ENCODE results near the gene RNF17.
A peak's percentile ranks its signal among the peaks of the same experiment; 100 is the strongest.
"Not testable (repeated sequence)": the region's sequence is repeated elsewhere in the genome, so short reads cannot be mapped to it uniquely, and the experiment has no call there.

The RNF17 gene

GRCh38 chr13:24763596-24764275 lies at the start of gene RNF17:
RNF17 (plus strand) TSS chr13:24764169; CDS start chr13:24764204, 35 bp downstream.
- DNase-seq: no peak

- DNase-seq: peak; percentile 15
Observed at GRCh38 chr13:24716011-24716410, 48.0 kb upstream of the RNF17 start.

- DNase-seq: no peak
Observed at GRCh38 chr13:24716446-24716845, 47.5 kb upstream of the RNF17 start.

- DNase-seq: no peak
Observed at GRCh38 chr13:24717217-24717616, 46.8 kb upstream of the RNF17 start.

- DNase-seq: no peak
Observed at GRCh38 chr13:24718192-24718965, 45.6 kb upstream of the RNF17 start.

GRCh38 chr13:24719139-24719538 lies 44.8 kb upstream of the RNF17 start:
- no peak for DNase-seq

- DNase-seq: no peak
Observed at GRCh38 chr13:24723206-24723605, 40.8 kb upstream of the RNF17 start.

GRCh38 chr13:24724714-24725113 lies 39.3 kb upstream of the RNF17 start:
- DNase-seq: no peak

GRCh38 chr13:24725379-24725778 lies 38.6 kb upstream of the RNF17 start:
- no peak for DNase-seq

GRCh38 chr13:24727731-24728601 lies 36.0 kb upstream of the RNF17 start:
- peak; percentile 73 for DNase-seq

- DNase-seq: not testable (repeated sequence)
Observed at GRCh38 chr13:24730873-24731567, 32.9 kb upstream of the RNF17 start.

- DNase-seq: no peak
Observed at GRCh38 chr13:24734950-24735349, 29.0 kb upstream of the RNF17 start.

GRCh38 chr13:24737042-24737441 lies 26.9 kb upstream of the RNF17 start:
- no peak for DNase-seq

GRCh38 chr13:24738366-24738847 lies 25.6 kb upstream of the RNF17 start:
- DNase-seq: no peak

GRCh38 chr13:24740014-24740890 lies 23.7 kb upstream of the RNF17 start:
- DNase-seq: no peak

GRCh38 chr13:24741016-24741662 lies 22.8 kb upstream of the RNF17 start:
- DNase-seq: no peak

GRCh38 chr13:24741791-24742190 lies 22.2 kb upstream of the RNF17 start:
- DNase-seq: no peak

- DNase-seq: no peak
Observed at GRCh38 chr13:24742294-24742693, 21.7 kb upstream of the RNF17 start.

GRCh38 chr13:24742977-24743376 lies 21.0 kb upstream of the RNF17 start:
- no peak for DNase-seq

GRCh38 chr13:24744247-24744646 lies 19.7 kb upstream of the RNF17 start:
- no peak for DNase-seq

GRCh38 chr13:24745516-24745860 lies 18.5 kb upstream of the RNF17 start:
- DNase-seq: no peak
